WTC11 (cell line): ENCODE results near the gene CDCA7L. TPM values are rescaled to one million over a fixed set of nuclear protein-coding genes. Genes with fewer than 3 reads are reported as not detected.

Experiments used
- ATAC-seq: fragments of 200-7000 bp; cut with Tn5 transposase; 2 replicates; pipeline ENCODE4 v1.10.0; 2021; ENCODE audit warnings: mild to moderate bottlenecking, moderate library complexity
- CTCF ChIA-PET: fragments of 300-600 bp; sonication (Branson Sonifier 250); formaldehyde crosslinking; loops from one replicate; lab custom pipeline; 2021; ENCODE audit warnings: antibody characterized with exemption; lab: Charles Lee
- POLR2A ChIA-PET: fragments of 350-600 bp; sonication (Branson Sonifier 250); formaldehyde crosslinking; loops from one replicate; lab custom pipeline; 2021; ENCODE audit warnings: antibody characterized with exemption; lab: Charles Lee
- DNase-seq: peaks from one replicate; pipeline ENCODE4 v3.0.0; 2021; ENCODE audit warnings: low spot score
- H3K27ac Mint-ChIP-seq: 2 replicates; pipeline ENCODE4 v1.8.0; 2021; ENCODE audit warnings: mixed read lengths
- H3K27me3 Mint-ChIP-seq: 2 replicates; pipeline ENCODE4 v1.8.0; 2021; ENCODE audit warnings: low read depth, mild to moderate bottlenecking, moderate library complexity, mixed read lengths
- H3K36me3 Mint-ChIP-seq: 2 replicates; pipeline ENCODE4 v1.8.0; 2021; ENCODE audit warnings: mixed read lengths
- H3K4me1 Mint-ChIP-seq: 2 replicates; pipeline ENCODE4 v1.8.0; 2022; ENCODE audit warnings: mixed read lengths
- H3K4me3 Mint-ChIP-seq: 2 replicates; pipeline ENCODE4 v1.8.0; 2021; ENCODE audit warnings: mild to moderate bottlenecking, moderate library complexity, mixed read lengths
- H3K9me3 Mint-ChIP-seq: 2 replicates; pipeline ENCODE4 v1.8.0; 2021; ENCODE audit warnings: mixed read lengths
- ARID4B ChIP-seq: sonication (generic); formaldehyde crosslinking; IDR thresholded peaks from 2 replicates; pipeline ENCODE4 v1.8.0; 2023; ENCODE audit warnings: missing genetic modification reagents, mild to moderate bottlenecking, borderline replicate concordance
- ATF1 ChIP-seq: sonication (generic); formaldehyde crosslinking; IDR thresholded peaks from 2 replicates; pipeline ENCODE4 v1.8.1; 2023; ENCODE audit warnings: mild to moderate bottlenecking, moderate library complexity, missing genetic modification reagents
- ELF4 ChIP-seq: sonication (generic); formaldehyde crosslinking; IDR thresholded peaks from 2 replicates; pipeline ENCODE4 v1.8.1; 2022; ENCODE audit warnings: low read depth, mild to moderate bottlenecking, moderate library complexity, missing genetic modification reagents
- FOXP4 ChIP-seq: sonication (generic); formaldehyde crosslinking; IDR thresholded peaks from 2 replicates; pipeline ENCODE4 v1.8.0; 2022; ENCODE audit warnings: mild to moderate bottlenecking, missing genetic modification reagents
- GRHL2 ChIP-seq: fragments of 250-450 bp; sonication (Bioruptor Pico); IDR thresholded peaks from 2 replicates; pipeline ENCODE4 v1.8.0; 2022; ENCODE audit warnings: mild to moderate bottlenecking, moderate library complexity; ENCODE audit not compliant: insufficient replicate concordance, severe bottlenecking
- GTF2I ChIP-seq: fragments of 250-450 bp; sonication (Bioruptor Pico); conservative IDR thresholded peaks from 2 replicates; pipeline ENCODE4 v1.4.0; 2021; ENCODE audit warnings: mild to moderate bottlenecking
- IRF1 ChIP-seq: sonication (generic); formaldehyde crosslinking; IDR thresholded peaks from 2 replicates; pipeline ENCODE4 v1.8.0; 2023; ENCODE audit warnings: missing genetic modification reagents
- SMAD3 ChIP-seq: sonication (generic); formaldehyde crosslinking; IDR thresholded peaks from 2 replicates; pipeline ENCODE4 v1.8.0; 2022; ENCODE audit warnings: missing genetic modification reagents, mild to moderate bottlenecking, borderline replicate concordance
- SOX15 ChIP-seq: fragments of 250-450 bp; sonication (Bioruptor Pico); IDR thresholded peaks from 2 replicates; pipeline ENCODE4 v1.9.0; 2021; ENCODE audit warnings: mild to moderate bottlenecking
- TP53 ChIP-seq: sonication (generic); formaldehyde crosslinking; IDR thresholded peaks from 2 replicates; pipeline ENCODE4 v1.8.1; 2023; ENCODE audit warnings: mild to moderate bottlenecking, missing genetic modification reagents
- USF2 ChIP-seq: sonication (generic); formaldehyde crosslinking; IDR thresholded peaks from 2 replicates; pipeline ENCODE4 v1.8.1; 2023; ENCODE audit warnings: mild to moderate bottlenecking, missing genetic modification reagents, moderate library complexity
- ZBTB43 ChIP-seq: sonication (generic); formaldehyde crosslinking; IDR thresholded peaks from 2 replicates; pipeline ENCODE4 v1.8.1; 2023; ENCODE audit warnings: mild to moderate bottlenecking, missing genetic modification reagents
- ZNF416 ChIP-seq: fragments of 250-450 bp; sonication (Bioruptor Pico); IDR thresholded peaks from 2 replicates; pipeline ENCODE4 v1.9.0; 2021; ENCODE audit warnings: mild to moderate bottlenecking, inconsistent platforms
- ZNF532 ChIP-seq: fragments of 250-450 bp; sonication (Bioruptor Pico); IDR thresholded peaks from 2 replicates; pipeline ENCODE4 v1.9.0; 2021; ENCODE audit warnings: mild to moderate bottlenecking, borderline replicate concordance
- ZNF671 ChIP-seq: fragments of 250-450 bp; sonication (Bioruptor Pico); IDR thresholded peaks from 2 replicates; pipeline ENCODE4 v1.8.0; 2021; ENCODE audit warnings: mild to moderate bottlenecking
- total RNA-seq: library from RNA; stranded (reverse); gene quantifications from 3 replicates; pipeline ENCODE4 v1.2.3, GENCODE V29; 2021
- TF ChIP-seq, protein P1 (sequence below): sonication (generic); formaldehyde crosslinking; IDR thresholded peaks from 2 replicates; pipeline ENCODE4 v1.8.0; 2022; ENCODE audit warnings: mild to moderate bottlenecking, missing genetic modification reagents
- TF ChIP-seq, protein P2 (sequence below): sonication (generic); formaldehyde crosslinking; conservative IDR thresholded peaks from 2 replicates; pipeline ENCODE4 v1.8.1; 2023; ENCODE audit warnings: mild to moderate bottlenecking, low read depth, missing genetic modification reagents, moderate library complexity

Gene CDCA7L
- total RNA-seq, 1 experiment from 2014 or later: 161 TPM

- ChIA-PET POLR2A (no interaction called here), CTCF (interaction anchor here (1.3 kb wide), 1 partner anchor 134 kb away, joined by 5 read pairs; no protein-coding TSS in a partner anchor)
- no peak for DNase-seq
- Mint-ChIP-seq H3K27me3 (no peaks in the 10 kb centered on the region), H3K9me3 (no peaks in the 10 kb centered on the region), H3K4me1 (peaks cover 18% of the 10 kb centered on the region), H3K27ac (no peak overlapping the region), H3K4me3 (no peak overlapping the region), H3K36me3 (no peaks in the 10 kb centered on the region)
- no peak for ATAC-seq
- TF ChIP-seq, protein P1, sequence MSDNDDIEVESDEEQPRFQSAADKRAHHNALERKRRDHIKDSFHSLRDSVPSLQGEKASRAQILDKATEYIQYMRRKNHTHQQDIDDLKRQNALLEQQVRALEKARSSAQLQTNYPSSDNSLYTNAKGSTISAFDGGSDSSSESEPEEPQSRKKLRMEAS (CRISPR knock-in tag): no peak
- TF ChIP-seq ZNF532 (CRISPR knock-in tag) (no peak), ZNF416 (CRISPR knock-in tag) (no peak), GTF2I (CRISPR knock-in tag) (no peak), USF2 (CRISPR knock-in tag) (no peak), FOXP4 (CRISPR knock-in tag) (no peak), ZNF671 (CRISPR knock-in tag) (no peak), ELF4 (CRISPR knock-in tag) (no peak), SMAD3 (no peak), ATF1 (no peak)
Measured at GRCh38 chr7:21948887-21949540, 3.3 kb upstream of the CDCA7L start.

GRCh38 chr7:21948364-21948763, 2.7 kb upstream of the CDCA7L start:
- no peaks in the 10 kb centered on the region for H3K36me3 Mint-ChIP-seq
- H3K27ac Mint-ChIP-seq: no peak overlapping the region
- ChIA-PET POLR2A (no interaction called here), CTCF (interaction anchor here (1.3 kb wide), 1 partner anchor 135 kb away, joined by 5 read pairs; no protein-coding TSS in a partner anchor)
- H3K4me3 Mint-ChIP-seq: no peak overlapping the region
- H3K9me3 Mint-ChIP-seq: no peaks in the 10 kb centered on the region
- H3K4me1 Mint-ChIP-seq: peaks cover 25% of the 10 kb centered on the region
- DNase-seq (no peak), ATAC-seq (no peak)
- no peaks in the 10 kb centered on the region for H3K27me3 Mint-ChIP-seq
- TF ChIP-seq, protein P2, sequence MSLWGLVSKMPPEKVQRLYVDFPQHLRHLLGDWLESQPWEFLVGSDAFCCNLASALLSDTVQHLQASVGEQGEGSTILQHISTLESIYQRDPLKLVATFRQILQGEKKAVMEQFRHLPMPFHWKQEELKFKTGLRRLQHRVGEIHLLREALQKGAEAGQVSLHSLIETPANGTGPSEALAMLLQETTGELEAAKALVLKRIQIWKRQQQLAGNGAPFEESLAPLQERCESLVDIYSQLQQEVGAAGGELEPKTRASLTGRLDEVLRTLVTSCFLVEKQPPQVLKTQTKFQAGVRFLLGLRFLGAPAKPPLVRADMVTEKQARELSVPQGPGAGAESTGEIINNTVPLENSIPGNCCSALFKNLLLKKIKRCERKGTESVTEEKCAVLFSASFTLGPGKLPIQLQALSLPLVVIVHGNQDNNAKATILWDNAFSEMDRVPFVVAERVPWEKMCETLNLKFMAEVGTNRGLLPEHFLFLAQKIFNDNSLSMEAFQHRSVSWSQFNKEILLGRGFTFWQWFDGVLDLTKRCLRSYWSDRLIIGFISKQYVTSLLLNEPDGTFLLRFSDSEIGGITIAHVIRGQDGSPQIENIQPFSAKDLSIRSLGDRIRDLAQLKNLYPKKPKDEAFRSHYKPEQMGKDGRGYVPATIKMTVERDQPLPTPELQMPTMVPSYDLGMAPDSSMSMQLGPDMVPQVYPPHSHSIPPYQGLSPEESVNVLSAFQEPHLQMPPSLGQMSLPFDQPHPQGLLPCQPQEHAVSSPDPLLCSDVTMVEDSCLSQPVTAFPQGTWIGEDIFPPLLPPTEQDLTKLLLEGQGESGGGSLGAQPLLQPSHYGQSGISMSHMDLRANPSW (CRISPR knock-in tag): no peak
- TF ChIP-seq IRF1 (CRISPR knock-in tag) (no peak), GTF2I (CRISPR knock-in tag) (no peak), ARID4B (no peak), SOX15 (no peak), GRHL2 (CRISPR knock-in tag) (no peak), ZBTB43 (CRISPR knock-in tag) (no peak), TP53 (no peak)
